GM19023 (cell line): ENCODE data around the gene WFDC10A.
"Not testable (repeated sequence)": the region's sequence is repeated elsewhere in the genome, so short reads cannot be mapped to it uniquely, and the experiment has no call there.

Source experiments
- ATAC-seq: cut with Tn5 transposase; IDR thresholded peaks from one replicate; pipeline ENCODE4 v1.9.1; 2021; ENCODE audit warnings: mild to moderate bottlenecking, moderate library complexity; ENCODE audit not compliant: unreplicated experiment

Gene WFDC10A

GRCh38 chr20:45647441-45648050, 18.0 kb downstream of the WFDC10A start:
- no peak for ATAC-seq

GRCh38 chr20:45649312-45649863, 19.8 kb downstream of the WFDC10A start:
- ATAC-seq = no peak

GRCh38 chr20:45651726-45652125, 22.2 kb downstream of the WFDC10A start:
- not testable (repeated sequence) for ATAC-seq

GRCh38 chr20:45657038-45657437, 27.5 kb downstream of the WFDC10A start:
- not testable (repeated sequence) for ATAC-seq

GRCh38 chr20:45670139-45670538, 40.6 kb downstream of the WFDC10A start, which contains the start of gene WFDC11:
Gene WFDC11, minus strand, starts transcription at chr20:45670239. Its CDS starts 19,639 bp downstream, at chr20:45650600.
- ATAC-seq = no peak

GRCh38 chr20:45672765-45673164, 43.2 kb downstream of the WFDC10A start:
- no peak for ATAC-seq

- ATAC-seq = no peak
Observed at GRCh38 chr20:45679650-45680049, 50.1 kb downstream of the WFDC10A start.
